ENCODE results near the gene HOXB9. TPM values are rescaled to one million over a fixed set of nuclear protein-coding genes. Genes with fewer than 3 reads are reported as not detected.

The HOXB9 gene
- total and polyA plus RNA-seq, 2 of the 13 experiments (the other 11 are each of a cell fraction or from before 2014, with no cell fraction given) = not detected

DNA sequence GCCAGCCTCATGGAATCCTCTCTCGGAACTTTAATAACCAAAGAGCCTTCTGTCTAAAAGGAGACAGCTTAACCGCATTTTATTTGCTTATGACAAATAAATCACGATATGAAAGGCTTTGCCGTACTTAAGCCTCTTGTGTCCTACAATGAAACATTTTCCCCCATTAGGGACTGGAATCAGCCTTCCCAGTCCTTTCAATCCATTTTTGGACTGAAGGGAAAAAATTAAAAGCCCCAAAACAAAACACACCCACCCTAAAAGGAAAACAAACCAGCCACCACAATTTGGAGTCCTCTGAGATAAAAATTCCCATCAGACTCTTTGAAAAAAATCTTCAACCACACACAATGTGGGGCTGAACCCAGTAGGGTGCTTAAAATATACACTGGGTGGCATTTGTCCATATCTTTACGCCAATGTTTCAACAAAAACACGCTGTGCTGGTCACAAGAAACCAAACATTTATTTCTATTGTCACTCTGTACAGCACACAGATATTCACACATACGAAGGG lies 51.0 kb downstream of the HOXB9 start:
- Histone ChIP-seq H2AFZ (ENCODE audit: low read length) (no peak overlapping the region), H3K27me3 (ENCODE audit: control insufficient read depth in 1 of 2, insufficient read depth in 2 of 2, low read length in 2 of 2) (peaks cover 35 to 89% of the 10 kb centered on the region in 2 experiments), H3K9ac (ENCODE audit: insufficient read depth, low read depth, low read length) (no peak overlapping the region), H3K27ac (ENCODE audit: extremely low read length, insufficient read depth, low read length) (no peak overlapping the region), H3K4me2 (ENCODE audit: low read depth, low read length) (no peak overlapping the region), H4K20me1 (ENCODE audit: insufficient read depth, low read length) (no peaks in the 10 kb centered on the region), H3K4me1 (ENCODE audit: insufficient read depth, low read length) (no peaks in the 10 kb centered on the region), H3K9me3 (ENCODE audit: low read length) (no peaks in the 10 kb centered on the region), H3K36me3 (replicated peaks in 1 of 2; ENCODE audit: control insufficient read depth in 1 of 2, insufficient read depth in 2 of 2, low read length in 2 of 2) (no peaks in the 10 kb centered on the region), H3K4me3 (replicated peaks in 1 of 3; ENCODE audit: insufficient read depth in 1 of 3, low read depth in 2 of 3, low read length in 3 of 3) (no peak overlapping the region), H3K79me2 (ENCODE audit: insufficient read depth, low read length) (no peaks in the 10 kb centered on the region)
- FAIRE-seq (no peak), DNase-seq (ENCODE audit: low spot score) (no peak), ATAC-seq (no peak)
- TF ChIP-seq ZNF557 (CRISPR knock-in tag; IDR thresholded peaks at IDR 0.05) (no peak), ZNF12 (CRISPR knock-in tag; IDR thresholded peaks at IDR 0.05) (peak; percentile 48; the same call in 1 of the 2 replicates)
- in situ Hi-C loops (cut with HindIII; ENCODE audit: extremely low pct_ligation_motif_present, low pct_unique_long_range_greater_than_20kb) = no loop called here
- BruUV-seq (replicated peaks) = no TSS peak
- ChIA-PET POLR2A (no interaction called here), CTCF (ENCODE audit: low intra/inter-chr PET ratio, low total read pairs) (no interaction called here)
- intact Hi-C loops (cut with micrococcal nuclease; ENCODE audit: unreplicated experiment) = no loop called here
- 8% methylated on average over 7 of the region's 7 CpGs for WGBS (ENCODE audit: low lambda C conversion rate)

DNA sequence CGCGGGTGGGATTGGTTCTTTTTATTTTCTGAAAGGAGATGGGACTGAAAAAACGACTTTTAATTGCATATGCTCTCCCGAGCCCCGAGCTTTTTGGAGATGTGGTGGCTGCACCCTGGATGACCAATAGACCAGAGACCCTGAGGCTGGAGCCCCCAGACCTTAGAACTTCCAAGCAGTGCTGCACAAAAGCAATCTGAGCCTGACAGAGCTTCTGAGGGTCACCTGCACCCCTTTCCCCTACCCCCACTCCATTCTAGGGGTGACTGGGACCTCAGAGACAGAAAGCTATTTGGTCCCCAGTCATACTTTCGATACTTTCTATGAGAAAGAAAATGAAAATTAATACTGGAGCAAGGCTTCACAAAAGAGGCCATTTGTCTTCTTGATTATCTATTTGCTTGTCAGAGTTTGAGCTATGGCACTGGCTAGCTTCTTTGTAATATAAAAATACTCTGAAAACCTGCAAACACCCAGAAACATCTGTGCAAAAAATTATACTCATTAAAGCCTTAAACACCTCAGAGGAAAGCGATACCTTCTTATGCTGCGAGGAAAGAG lies 51.6 kb downstream of the HOXB9 start:
- Histone ChIP-seq H3K4me1 (ENCODE audit: insufficient read depth, low read length) (no peaks in the 10 kb centered on the region), H4K20me1 (ENCODE audit: insufficient read depth, low read length) (0 out of 2 replicates have a peak, but pooled peaks cover 3% of the 10 kb centered on the region), H3K4me2 (ENCODE audit: low read depth, low read length) (no peak overlapping the region), H3K36me3 (replicated peaks in 1 of 2; ENCODE audit: control insufficient read depth in 1 of 2, insufficient read depth in 2 of 2, low read length in 2 of 2) (no peaks in the 10 kb centered on the region), H3K27ac (ENCODE audit: extremely low read length, insufficient read depth, low read length) (no peak overlapping the region), H2AFZ (ENCODE audit: low read length) (no peak overlapping the region), H3K4me3 (replicated peaks in 1 of 3; ENCODE audit: insufficient read depth in 1 of 3, low read depth in 2 of 3, low read length in 3 of 3) (no peak overlapping the region), H3K9me3 (ENCODE audit: low read length) (no peaks in the 10 kb centered on the region), H3K27me3 (ENCODE audit: control insufficient read depth in 1 of 2, insufficient read depth in 2 of 2, low read length in 2 of 2) (peaks cover 30 to 90% of the 10 kb centered on the region in 2 experiments), H3K9ac (ENCODE audit: insufficient read depth, low read depth, low read length) (no peak overlapping the region), H3K79me2 (ENCODE audit: insufficient read depth, low read length) (no peaks in the 10 kb centered on the region)
- in situ Hi-C loops (cut with HindIII; ENCODE audit: extremely low pct_ligation_motif_present, low pct_unique_long_range_greater_than_20kb) (no loop called here), intact Hi-C loops (cut with micrococcal nuclease; ENCODE audit: unreplicated experiment) (no loop called here)
- DNase-seq (ENCODE audit: low spot score) = no peak
- no peak for ATAC-seq
- under 1% methylated on average over 8 of the region's 8 CpGs for WGBS (ENCODE audit: low lambda C conversion rate)
- no peak for FAIRE-seq
- ChIA-PET POLR2A (no interaction called here), CTCF (ENCODE audit: low intra/inter-chr PET ratio, low total read pairs) (no interaction called here)
- no TSS peak for BruUV-seq (replicated peaks)
- TF ChIP-seq ZFP41 (CRISPR knock-in tag; IDR thresholded peaks at IDR 0.05; ENCODE audit: borderline replicate concordance) (no peak), PAF1 (CRISPR knock-in tag; IDR thresholded peaks at IDR 0.05) (no peak)
- TF ChIP-seq, protein P1, sequence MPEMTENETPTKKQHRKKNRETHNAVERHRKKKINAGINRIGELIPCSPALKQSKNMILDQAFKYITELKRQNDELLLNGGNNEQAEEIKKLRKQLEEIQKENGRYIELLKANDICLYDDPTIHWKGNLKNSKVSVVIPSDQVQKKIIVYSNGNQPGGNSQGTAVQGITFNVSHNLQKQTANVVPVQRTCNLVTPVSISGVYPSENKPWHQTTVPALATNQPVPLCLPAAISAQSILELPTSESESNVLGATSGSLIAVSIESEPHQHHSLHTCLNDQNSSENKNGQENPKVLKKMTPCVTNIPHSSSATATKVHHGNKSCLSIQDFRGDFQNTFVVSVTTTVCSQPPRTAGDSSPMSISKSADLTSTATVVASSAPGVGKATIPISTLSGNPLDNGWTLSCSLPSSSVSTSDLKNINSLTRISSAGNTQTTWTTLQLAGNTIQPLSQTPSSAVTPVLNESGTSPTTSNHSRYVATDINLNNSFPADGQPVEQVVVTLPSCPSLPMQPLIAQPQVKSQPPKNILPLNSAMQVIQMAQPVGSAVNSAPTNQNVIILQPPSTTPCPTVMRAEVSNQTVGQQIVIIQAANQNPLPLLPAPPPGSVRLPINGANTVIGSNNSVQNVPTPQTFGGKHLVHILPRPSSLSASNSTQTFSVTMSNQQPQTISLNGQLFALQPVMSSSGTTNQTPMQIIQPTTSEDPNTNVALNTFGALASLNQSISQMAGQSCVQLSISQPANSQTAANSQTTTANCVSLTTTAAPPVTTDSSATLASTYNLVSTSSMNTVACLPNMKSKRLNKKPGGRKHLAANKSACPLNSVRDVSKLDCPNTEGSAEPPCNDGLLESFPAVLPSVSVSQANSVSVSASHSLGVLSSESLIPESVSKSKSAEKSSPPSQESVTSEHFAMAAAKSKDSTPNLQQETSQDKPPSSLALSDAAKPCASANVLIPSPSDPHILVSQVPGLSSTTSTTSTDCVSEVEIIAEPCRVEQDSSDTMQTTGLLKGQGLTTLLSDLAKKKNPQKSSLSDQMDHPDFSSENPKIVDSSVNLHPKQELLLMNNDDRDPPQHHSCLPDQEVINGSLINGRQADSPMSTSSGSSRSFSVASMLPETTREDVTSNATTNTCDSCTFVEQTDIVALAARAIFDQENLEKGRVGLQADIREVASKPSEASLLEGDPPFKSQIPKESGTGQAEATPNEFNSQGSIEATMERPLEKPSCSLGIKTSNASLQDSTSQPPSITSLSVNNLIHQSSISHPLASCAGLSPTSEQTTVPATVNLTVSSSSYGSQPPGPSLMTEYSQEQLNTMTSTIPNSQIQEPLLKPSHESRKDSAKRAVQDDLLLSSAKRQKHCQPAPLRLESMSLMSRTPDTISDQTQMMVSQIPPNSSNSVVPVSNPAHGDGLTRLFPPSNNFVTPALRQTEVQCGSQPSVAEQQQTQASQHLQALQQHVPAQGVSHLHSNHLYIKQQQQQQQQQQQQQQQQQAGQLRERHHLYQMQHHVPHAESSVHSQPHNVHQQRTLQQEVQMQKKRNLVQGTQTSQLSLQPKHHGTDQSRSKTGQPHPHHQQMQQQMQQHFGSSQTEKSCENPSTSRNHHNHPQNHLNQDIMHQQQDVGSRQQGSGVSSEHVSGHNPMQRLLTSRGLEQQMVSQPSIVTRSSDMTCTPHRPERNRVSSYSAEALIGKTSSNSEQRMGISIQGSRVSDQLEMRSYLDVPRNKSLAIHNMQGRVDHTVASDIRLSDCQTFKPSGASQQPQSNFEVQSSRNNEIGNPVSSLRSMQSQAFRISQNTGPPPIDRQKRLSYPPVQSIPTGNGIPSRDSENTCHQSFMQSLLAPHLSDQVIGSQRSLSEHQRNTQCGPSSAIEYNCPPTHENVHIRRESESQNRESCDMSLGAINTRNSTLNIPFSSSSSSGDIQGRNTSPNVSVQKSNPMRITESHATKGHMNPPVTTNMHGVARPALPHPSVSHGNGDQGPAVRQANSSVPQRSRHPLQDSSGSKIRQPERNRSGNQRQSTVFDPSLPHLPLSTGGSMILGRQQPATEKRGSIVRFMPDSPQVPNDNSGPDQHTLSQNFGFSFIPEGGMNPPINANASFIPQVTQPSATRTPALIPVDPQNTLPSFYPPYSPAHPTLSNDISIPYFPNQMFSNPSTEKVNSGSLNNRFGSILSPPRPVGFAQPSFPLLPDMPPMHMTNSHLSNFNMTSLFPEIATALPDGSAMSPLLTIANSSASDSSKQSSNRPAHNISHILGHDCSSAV (CRISPR knock-in tag; IDR thresholded peaks at IDR 0.05; ENCODE audit: borderline replicate concordance) = no peak
- TF ChIP-seq, protein P2, sequence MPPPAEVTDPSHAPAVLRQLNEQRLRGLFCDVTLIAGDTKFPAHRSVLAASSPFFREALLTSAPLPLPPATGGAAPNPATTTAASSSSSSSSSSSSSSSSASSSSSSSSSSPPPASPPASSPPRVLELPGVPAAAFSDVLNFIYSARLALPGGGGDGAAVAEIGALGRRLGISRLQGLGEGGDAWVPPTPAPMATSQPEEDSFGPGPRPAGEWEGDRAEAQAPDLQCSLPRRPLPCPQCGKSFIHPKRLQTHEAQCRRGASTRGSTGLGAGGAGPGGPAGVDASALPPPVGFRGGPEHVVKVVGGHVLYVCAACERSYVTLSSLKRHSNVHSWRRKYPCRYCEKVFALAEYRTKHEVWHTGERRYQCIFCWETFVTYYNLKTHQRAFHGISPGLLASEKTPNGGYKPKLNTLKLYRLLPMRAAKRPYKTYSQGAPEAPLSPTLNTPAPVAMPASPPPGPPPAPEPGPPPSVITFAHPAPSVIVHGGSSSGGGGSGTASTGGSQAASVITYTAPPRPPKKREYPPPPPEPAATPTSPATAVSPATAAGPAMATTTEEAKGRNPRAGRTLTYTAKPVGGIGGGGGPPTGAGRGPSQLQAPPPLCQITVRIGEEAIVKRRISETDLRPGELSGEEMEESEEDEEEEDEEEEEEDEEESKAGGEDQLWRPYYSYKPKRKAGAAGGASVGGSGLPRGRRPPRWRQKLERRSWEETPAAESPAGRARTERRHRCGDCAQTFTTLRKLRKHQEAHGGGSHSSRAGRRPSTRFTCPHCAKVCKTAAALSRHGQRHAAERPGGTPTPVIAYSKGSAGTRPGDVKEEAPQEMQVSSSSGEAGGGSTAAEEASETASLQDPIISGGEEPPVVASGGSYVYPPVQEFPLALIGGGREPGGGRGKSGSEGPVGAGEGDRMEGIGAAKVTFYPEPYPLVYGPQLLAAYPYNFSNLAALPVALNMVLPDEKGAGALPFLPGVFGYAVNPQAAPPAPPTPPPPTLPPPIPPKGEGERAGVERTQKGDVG (CRISPR knock-in tag; IDR thresholded peaks at IDR 0.05; ENCODE audit: borderline replicate concordance) = no peak

Data from HepG2 (cell line).